ENCODE measurements around the gene COL15A1.

COL15A1 gene

GRCh38 chr9:98942906-98943681 is 613 bp upstream of the COL15A1 start:
- no peak for DNase-seq (ENCODE audit: low read depth, low spot score)
- no peak overlapping the region for H3K27ac ChIP-seq

- DNase-seq (ENCODE audit: low read depth, low spot score), result no peak
Measured at GRCh38 chr9:98944057-98944733, 488 bp downstream of the COL15A1 start.

GRCh38 chr9:98944734-98945074 is 997 bp downstream of the COL15A1 start:
- DNase-seq (ENCODE audit: low read depth, low spot score), result no peak
- H3K27ac ChIP-seq, result no peak overlapping the region

More at GRCh38 chr9:98944057-98944733, 488 bp downstream of the COL15A1 start:
- no peak overlapping the region for H3K27ac ChIP-seq

GRCh38 chr9:98949565-98949964 is 5.9 kb downstream of the COL15A1 start:
- no peak overlapping the region for H3K27ac ChIP-seq
- no peak for DNase-seq (ENCODE audit: low read depth, low spot score)

GRCh38 chr9:98950262-98950661 is 6.6 kb downstream of the COL15A1 start:
- no peak for DNase-seq (ENCODE audit: low read depth, low spot score)
- H3K27ac ChIP-seq, result no peak overlapping the region

- no peak overlapping the region for H3K27ac ChIP-seq
- no peak for DNase-seq (ENCODE audit: low read depth, low spot score)
Measured at GRCh38 chr9:98951967-98952366, 8.3 kb downstream of the COL15A1 start.

GRCh38 chr9:98953581-98954243 is 10.0 kb downstream of the COL15A1 start:
- H3K27ac ChIP-seq, result no peak overlapping the region
- DNase-seq (ENCODE audit: low read depth, low spot score), result no peak

GRCh38 chr9:98954244-98954610 is 10.5 kb downstream of the COL15A1 start:
- no peak for DNase-seq (ENCODE audit: low read depth, low spot score)
- H3K27ac ChIP-seq, result no peak overlapping the region

GRCh38 chr9:98955259-98955658 is 11.6 kb downstream of the COL15A1 start:
- DNase-seq (ENCODE audit: low read depth, low spot score), result no peak
- H3K27ac ChIP-seq, result no peak overlapping the region

GRCh38 chr9:98957826-98958225 is 14.1 kb downstream of the COL15A1 start:
- H3K27ac ChIP-seq, result no peak overlapping the region
- no peak for DNase-seq (ENCODE audit: low read depth, low spot score)

- DNase-seq (ENCODE audit: low read depth, low spot score), result no peak
- no peak overlapping the region for H3K27ac ChIP-seq
Measured at GRCh38 chr9:98958271-98958984, 14.7 kb downstream of the COL15A1 start.

GRCh38 chr9:98960409-98960808 is 16.7 kb downstream of the COL15A1 start:
- no peak for DNase-seq (ENCODE audit: low read depth, low spot score)
- H3K27ac ChIP-seq, result no peak overlapping the region

GRCh38 chr9:98961513-98962180 is 17.9 kb downstream of the COL15A1 start:
- H3K27ac ChIP-seq, result no peak overlapping the region

GRCh38 chr9:98962181-98962560 is 18.5 kb downstream of the COL15A1 start:
- DNase-seq (ENCODE audit: low read depth, low spot score), result no peak
- H3K27ac ChIP-seq, result no peak overlapping the region

More at GRCh38 chr9:98961513-98962180, 17.9 kb downstream of the COL15A1 start:
- DNase-seq (ENCODE audit: low read depth, low spot score), result no peak

- H3K27ac ChIP-seq, result no peak overlapping the region
- no peak for DNase-seq (ENCODE audit: low read depth, low spot score)
Measured at GRCh38 chr9:98962861-98963260, 19.2 kb downstream of the COL15A1 start.

GRCh38 chr9:98964201-98964600 is 20.5 kb downstream of the COL15A1 start:
- H3K27ac ChIP-seq, result no peak overlapping the region
- DNase-seq (ENCODE audit: low read depth, low spot score), result no peak

- no peak overlapping the region for H3K27ac ChIP-seq
- no peak for DNase-seq (ENCODE audit: low read depth, low spot score)
Measured at GRCh38 chr9:98964911-98965336, 21.2 kb downstream of the COL15A1 start.

- no peak for DNase-seq (ENCODE audit: low read depth, low spot score)
- no peak overlapping the region for H3K27ac ChIP-seq
Measured at GRCh38 chr9:98966676-98967075, 23.0 kb downstream of the COL15A1 start.

GRCh38 chr9:98967257-98967656 is 23.6 kb downstream of the COL15A1 start:
- no peak overlapping the region for H3K27ac ChIP-seq
- no peak for DNase-seq (ENCODE audit: low read depth, low spot score)

- H3K27ac ChIP-seq, result no peak overlapping the region
- DNase-seq (ENCODE audit: low read depth, low spot score), result no peak
Measured at GRCh38 chr9:98967680-98968079, 24.0 kb downstream of the COL15A1 start.

Data from epithelial cell of prostate (primary cell).